GM10266 (cell line): ENCODE results near the gene DCLK1.

Source experiments
- DNase-seq: peaks from one replicate; pipeline ENCODE4 v3.0.0; 2012; ENCODE audit errors: extremely low spot score
- CTCF ChIP-seq: IDR thresholded peaks from 2 replicates; pipeline ENCODE4 v1.5.1; 2012; ENCODE audit warnings: mild to moderate bottlenecking, low read depth; ENCODE audit not compliant: control insufficient read depth, insufficient read depth; ENCODE audit errors: missing control alignments

The DCLK1 gene

GRCh38 chr13:35833031-35833430 lies 298.2 kb downstream of the DCLK1 start:
- no peak for DNase-seq
- TF ChIP-seq CTCF = no peak

- no peak for DNase-seq
- no peak for TF ChIP-seq CTCF
These were observed 298.6 kb downstream of the DCLK1 start for GRCh38 chr13:35832551-35832950.

- TF ChIP-seq CTCF = no peak
- DNase-seq = no peak
These were observed 300.2 kb downstream of the DCLK1 start for GRCh38 chr13:35830850-35831450.

- peak; percentile 36 for TF ChIP-seq CTCF
- no peak for DNase-seq
These were observed 304.4 kb downstream of the DCLK1 start for GRCh38 chr13:35826626-35827254.

GRCh38 chr13:35824825-35825224 lies 306.4 kb downstream of the DCLK1 start:
- no peak for TF ChIP-seq CTCF
- no peak for DNase-seq

- no peak for DNase-seq
- TF ChIP-seq CTCF = no peak
These were observed 306.8 kb downstream of the DCLK1 start for GRCh38 chr13:35824395-35824794.

- TF ChIP-seq CTCF = no peak
- DNase-seq = no peak
These were observed 308.5 kb downstream of the DCLK1 start for GRCh38 chr13:35822666-35823065.
